ENCODE measurements around the gene FHIT. TPM values are rescaled to one million over a fixed set of nuclear protein-coding genes. Genes with fewer than 3 reads are reported as not detected.

FHIT gene
- total RNA-seq, 2 donors from 2014 or later, result 6.8 to 12.3 TPM

DNA sequence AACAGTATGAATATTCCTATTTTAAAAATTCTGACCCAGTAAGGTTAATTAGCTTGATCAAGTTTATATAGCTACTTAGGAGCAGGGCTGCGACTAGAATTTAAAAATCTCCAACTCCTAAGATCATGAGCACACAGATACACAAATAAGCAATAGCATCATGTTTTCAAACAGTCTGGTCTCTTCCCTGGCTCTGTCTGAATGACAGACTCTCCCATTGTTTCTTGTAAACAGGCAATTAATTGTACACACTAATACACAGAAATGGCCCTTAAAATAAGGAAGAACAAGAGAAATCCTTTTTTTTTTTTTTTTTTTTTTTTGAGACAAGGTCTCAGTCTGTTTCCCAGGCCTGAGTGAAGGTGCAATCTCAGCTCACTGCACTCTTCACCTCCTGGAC lies 1137.1 kb downstream of the FHIT start:
- H3K4me3 Mint-ChIP-seq, result no peak overlapping the region
- 96 to 100% methylated on average over 1 of the region's 1 CpG for WGBS, 2 experiments (ENCODE audit: insufficient coverage in 1 of 2, insufficient read length in 1 of 2)
- Histone ChIP-seq H3K9ac (ENCODE audit: extremely low read depth, low read length, poor library complexity, severe bottlenecking) (no peak overlapping the region), H3K36me3 (ENCODE audit: control insufficient read depth, insufficient read depth, low read length) (no peaks in the 10 kb centered on the region), H3K27ac (ENCODE audit: low read depth, low read length) (no peak overlapping the region), H3K9me3 (ENCODE audit: control insufficient read depth, low read length) (no peaks in the 10 kb centered on the region), H3K4me1 (ENCODE audit: control insufficient read depth, insufficient read depth, low read length) (no peaks in the 10 kb centered on the region), H3K4me3 (ENCODE audit: low read length) (no peak overlapping the region), H3K27me3 (ENCODE audit: control insufficient read depth, insufficient read depth, low read length, poor library complexity, severe bottlenecking) (no peaks in the 10 kb centered on the region)
- no peaks in the 10 kb centered on the region for H3K9me3 Mint-ChIP-seq
- TF ChIP-seq, protein P1, sequence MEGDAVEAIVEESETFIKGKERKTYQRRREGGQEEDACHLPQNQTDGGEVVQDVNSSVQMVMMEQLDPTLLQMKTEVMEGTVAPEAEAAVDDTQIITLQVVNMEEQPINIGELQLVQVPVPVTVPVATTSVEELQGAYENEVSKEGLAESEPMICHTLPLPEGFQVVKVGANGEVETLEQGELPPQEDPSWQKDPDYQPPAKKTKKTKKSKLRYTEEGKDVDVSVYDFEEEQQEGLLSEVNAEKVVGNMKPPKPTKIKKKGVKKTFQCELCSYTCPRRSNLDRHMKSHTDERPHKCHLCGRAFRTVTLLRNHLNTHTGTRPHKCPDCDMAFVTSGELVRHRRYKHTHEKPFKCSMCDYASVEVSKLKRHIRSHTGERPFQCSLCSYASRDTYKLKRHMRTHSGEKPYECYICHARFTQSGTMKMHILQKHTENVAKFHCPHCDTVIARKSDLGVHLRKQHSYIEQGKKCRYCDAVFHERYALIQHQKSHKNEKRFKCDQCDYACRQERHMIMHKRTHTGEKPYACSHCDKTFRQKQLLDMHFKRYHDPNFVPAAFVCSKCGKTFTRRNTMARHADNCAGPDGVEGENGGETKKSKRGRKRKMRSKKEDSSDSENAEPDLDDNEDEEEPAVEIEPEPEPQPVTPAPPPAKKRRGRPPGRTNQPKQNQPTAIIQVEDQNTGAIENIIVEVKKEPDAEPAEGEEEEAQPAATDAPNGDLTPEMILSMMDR (conservative IDR thresholded peaks at IDR 0.05), result no peak
- no peaks in the 10 kb centered on the region for H3K27me3 Mint-ChIP-seq (ENCODE audit: insufficient read depth)
- no peak overlapping the region for H3K27ac Mint-ChIP-seq
- no peaks in the 10 kb centered on the region for H3K4me1 Mint-ChIP-seq
- no peaks in the 10 kb centered on the region for H3K36me3 Mint-ChIP-seq (ENCODE audit: low read depth)
- DNase-seq, result no peak

DNA sequence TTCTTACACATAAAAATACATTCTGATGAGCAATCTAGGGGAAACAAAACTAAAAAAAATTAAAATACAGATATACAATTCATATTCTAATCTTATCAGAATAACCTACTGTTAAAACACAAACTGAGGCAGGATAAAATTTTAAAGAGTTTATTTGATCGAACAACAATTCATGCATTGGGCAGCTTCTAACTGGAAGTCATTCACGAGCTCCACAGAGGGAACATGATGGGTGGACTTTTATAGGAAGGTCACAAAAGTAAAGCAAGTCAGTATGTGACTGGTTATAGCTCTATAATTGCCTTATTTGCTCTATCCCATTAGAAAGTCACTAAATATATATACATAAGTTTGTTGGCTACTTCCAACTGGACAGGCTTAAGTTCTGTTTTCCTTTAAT lies 1144.0 kb downstream of the FHIT start:
- Histone ChIP-seq H3K27ac (ENCODE audit: low read depth, low read length) (no peak overlapping the region), H3K27me3 (ENCODE audit: control insufficient read depth, insufficient read depth, low read length, poor library complexity, severe bottlenecking) (no peaks in the 10 kb centered on the region), H3K36me3 (ENCODE audit: control insufficient read depth, insufficient read depth, low read length) (no peaks in the 10 kb centered on the region), H3K4me3 (ENCODE audit: low read length) (no peak overlapping the region), H3K4me1 (ENCODE audit: control insufficient read depth, insufficient read depth, low read length) (no peaks in the 10 kb centered on the region), H3K9ac (ENCODE audit: extremely low read depth, low read length, poor library complexity, severe bottlenecking) (no peak overlapping the region), H3K9me3 (ENCODE audit: control insufficient read depth, low read length) (no peaks in the 10 kb centered on the region)
- Mint-ChIP-seq H3K9me3 (no peaks in the 10 kb centered on the region), H3K27ac (no peak overlapping the region), H3K4me3 (no peak overlapping the region), H3K36me3 (ENCODE audit: low read depth) (no peaks in the 10 kb centered on the region), H3K4me1 (peaks cover 23% of the 10 kb centered on the region), H3K27me3 (ENCODE audit: insufficient read depth) (no peaks in the 10 kb centered on the region)
- 90 to 96% methylated on average over 2 of the region's 2 CpGs for WGBS, 2 experiments (ENCODE audit: insufficient coverage in 1 of 2, insufficient read length in 1 of 2)
- no peak for DNase-seq
- TF ChIP-seq, protein P1 (conservative IDR thresholded peaks at IDR 0.05), result no peak

DNA sequence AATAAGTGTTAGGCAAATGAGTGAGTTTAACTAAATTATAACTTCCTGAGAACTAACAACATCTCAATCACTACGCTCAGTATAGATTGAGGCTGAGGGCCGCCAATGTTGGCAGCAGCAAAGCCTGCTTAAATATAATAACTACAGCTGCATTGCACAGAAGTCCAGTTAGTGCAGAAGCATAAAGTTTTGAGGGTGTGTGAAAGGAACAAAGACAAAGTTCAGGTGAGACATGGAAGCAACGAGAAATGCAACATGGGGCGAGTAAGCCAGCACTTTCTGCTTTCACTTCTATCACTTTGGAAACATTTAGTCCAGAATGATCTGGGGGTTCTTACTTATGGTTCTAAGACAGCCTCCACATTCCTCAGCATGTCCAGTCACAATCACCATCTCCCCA lies 1149.1 kb downstream of the FHIT start:
- Mint-ChIP-seq H3K27ac (no peak overlapping the region), H3K9me3 (no peaks in the 10 kb centered on the region), H3K4me3 (no peak overlapping the region), H3K36me3 (ENCODE audit: low read depth) (no peaks in the 10 kb centered on the region), H3K4me1 (peaks cover 38% of the 10 kb centered on the region), H3K27me3 (ENCODE audit: insufficient read depth) (no peaks in the 10 kb centered on the region)
- H3K4me1 ChIP-seq (ENCODE audit: control insufficient read depth, insufficient read depth, low read length), result peaks cover 4% of the 10 kb centered on the region
- no peak for DNase-seq
- no peak overlapping the region for H3K4me3 ChIP-seq (ENCODE audit: low read length)
- H3K9me3 ChIP-seq (ENCODE audit: control insufficient read depth, low read length), result no peaks in the 10 kb centered on the region
- no peaks in the 10 kb centered on the region for H3K36me3 ChIP-seq (ENCODE audit: control insufficient read depth, insufficient read depth, low read length)
- no peak overlapping the region for H3K27ac ChIP-seq (ENCODE audit: low read depth, low read length)
- no peak overlapping the region for H3K9ac ChIP-seq (ENCODE audit: extremely low read depth, low read length, poor library complexity, severe bottlenecking)
- no peaks in the 10 kb centered on the region for H3K27me3 ChIP-seq (ENCODE audit: control insufficient read depth, insufficient read depth, low read length, poor library complexity, severe bottlenecking)
- TF ChIP-seq, protein P1 (conservative IDR thresholded peaks at IDR 0.05), result no peak
- WGBS, 2 experiments (ENCODE audit: insufficient coverage in 1 of 2, insufficient read length in 1 of 2), result 98 to 100% methylated on average over 1 to 4 of the region's 4 CpGs
